B cell (primary cell): ENCODE data around the gene RCC2. TPM values are rescaled to one million over a fixed set of nuclear protein-coding genes. Genes with fewer than 3 reads are reported as not detected.

ENCODE experiments used
- ATAC-seq: fragments of 200-7000 bp; cut with Tn5 transposase; one replicate; pipeline ENCODE4 v1.10.0; 2021; ENCODE audit warnings: low read depth, mild to moderate bottlenecking, moderate number of reproducible peaks, moderate library complexity
- CTCF ChIA-PET: fragments of 350-600 bp; sonication (Branson Sonifier 250); formaldehyde crosslinking; loops from one replicate; lab custom pipeline; 2021; ENCODE audit warnings: antibody characterized with exemption, inconsistent platforms; lab: Charles Lee
- POLR2A ChIA-PET: fragments of 350-600 bp; sonication (Branson Sonifier 250); formaldehyde crosslinking; loops from one replicate; lab custom pipeline; 2021; ENCODE audit warnings: antibody characterized with exemption; lab: Charles Lee
- DNase-seq: peaks from one replicate; pipeline ENCODE4 v3.0.0; 2013
- H2AFZ ChIP-seq: 2 replicates; pipeline ENCODE4 v1.6.1; 2012; ENCODE audit warnings: mild to moderate bottlenecking, low read depth, low read length; ENCODE audit not compliant: insufficient read depth, poor library complexity, severe bottlenecking
- H3K27ac ChIP-seq, 2 donors: 1 replicate in 1 of 2; 2 replicates in 1 of 2; pipeline ENCODE4 v1.5.1; 2012 to 2013; ENCODE audit warnings: low read length in 2 of 2, mild to moderate bottlenecking in 2 of 2, moderate library complexity in 1 of 2
- H3K27me3 ChIP-seq, 4 experiments: fragments of 200-600 bp in 1 of 4; sonication (generic) in 1 of 4; replicated peaks in 1 of 4; 1 replicate in 2 of 4; 2 replicates in 2 of 4; pipeline versions ENCODE4 v1.6.1 to v1.7.0; 2013 to 2016; ENCODE audit warnings: low read length in 3 of 4, mild to moderate bottlenecking in 2 of 4, mixed read lengths in 1 of 4, moderate library complexity in 1 of 4; ENCODE audit not compliant: insufficient read depth in 4 of 4, control insufficient read depth in 3 of 4; ENCODE audit errors: control extremely low read depth in 1 of 4
- H3K36me3 ChIP-seq, 2 experiments: replicated peaks in 1 of 2; 1 replicate in 1 of 2; 2 replicates in 1 of 2; pipeline versions ENCODE4 v1.6.1 to v1.7.1; 2013; ENCODE audit warnings: low read length in 1 of 2; ENCODE audit not compliant: insufficient read depth in 2 of 2, control insufficient read depth in 1 of 2; ENCODE audit errors: control extremely low read depth in 1 of 2, extremely low read depth in 1 of 2
- H3K4me1 ChIP-seq, 2 donors: fragments of 200-600 bp in 1 of 2; sonication (generic) in 1 of 2; 1 replicate in 1 of 2; 2 replicates in 1 of 2; pipeline versions ENCODE4 v1.5.1 to v1.6.1; 2013 to 2017; ENCODE audit warnings: low read length in 2 of 2; ENCODE audit not compliant: control insufficient read depth in 2 of 2, insufficient read depth in 2 of 2
- H3K4me2 ChIP-seq: replicated peaks from 2 replicates; pipeline ENCODE3; 2012; ENCODE audit warnings: mild to moderate bottlenecking, low read depth, low read length; ENCODE audit not compliant: poor library complexity, severe bottlenecking
- H3K4me3 ChIP-seq, 5 experiments: fragments of 200-600 bp in 1 of 5; sonication (generic) in 1 of 5; 1 replicate in 3 of 5; 2 replicates in 2 of 5; pipeline versions ENCODE4 v1.5.1 to v1.7.0; 2011 to 2016; ENCODE audit warnings: low read length in 4 of 5, mild to moderate bottlenecking in 4 of 5, low read depth in 2 of 5, control low read depth in 1 of 5, moderate library complexity in 1 of 5; ENCODE audit not compliant: insufficient read depth in 1 of 5; ENCODE audit errors: control extremely low read depth in 1 of 5, extremely low read depth in 1 of 5
- H3K79me2 ChIP-seq: fragments of 200-600 bp; sonication (generic); one replicate; pipeline ENCODE4 v1.6.0; 2016; ENCODE audit warnings: low read length; ENCODE audit not compliant: control insufficient read depth, insufficient read depth
- H3K9ac ChIP-seq: fragments of 200-600 bp; sonication (generic); 2 replicates; pipeline ENCODE4 v1.6.1; 2017; ENCODE audit warnings: mild to moderate bottlenecking, low read length, moderate library complexity
- H3K9me3 ChIP-seq, 3 donors: one replicate each; pipeline versions ENCODE4 v1.6.1 to v1.7.1; 2013; ENCODE audit warnings: low read length in 2 of 3; ENCODE audit not compliant: control insufficient read depth in 2 of 3, insufficient read depth in 1 of 3; ENCODE audit errors: control extremely low read depth in 1 of 3
- H4K20me1 ChIP-seq: 2 replicates; pipeline ENCODE4 v1.6.0; 2012; ENCODE audit warnings: mild to moderate bottlenecking, low read length; ENCODE audit not compliant: insufficient read depth, control insufficient read depth, poor library complexity, severe bottlenecking
- H3K27ac Mint-ChIP-seq: one replicate; pipeline ENCODE4 v1.8.0; 2021; ENCODE audit warnings: mixed read lengths
- H3K27me3 Mint-ChIP-seq: one replicate; pipeline ENCODE4 v1.8.0; 2021; ENCODE audit warnings: mixed read lengths
- H3K4me1 Mint-ChIP-seq: one replicate; pipeline ENCODE4 v1.8.0; 2021; ENCODE audit warnings: mixed read lengths
- H3K4me3 Mint-ChIP-seq: one replicate; pipeline ENCODE4 v1.8.0; 2021; ENCODE audit warnings: mixed read lengths
- H3K9me3 Mint-ChIP-seq: one replicate; pipeline ENCODE4 v1.8.0; 2022; ENCODE audit warnings: mixed read lengths; ENCODE audit not compliant: insufficient read depth
- CTCF ChIP-seq: fragments of 200-600 bp; IDR thresholded peaks from one replicate; pipeline ENCODE4 v1.8.0; 2022; ENCODE audit warnings: antibody characterized with exemption, mild to moderate bottlenecking
- EZH2 ChIP-seq: IDR thresholded peaks from 2 replicates; pipeline ENCODE4 v1.6.1; 2012; ENCODE audit warnings: borderline replicate concordance, low read depth, mild to moderate bottlenecking, moderate library complexity, low read length; ENCODE audit not compliant: insufficient read depth, poor library complexity, severe bottlenecking
- WGBS: methylation state at CpG from one replicate; pipeline ENCODE4 v1.1.5; 2013; ENCODE audit warnings: missing lambda C conversion rate; ENCODE audit not compliant: insufficient coverage; 5-methylcytosine and 5-hydroxymethylcytosine counted together
- intact Hi-C: fragments of 100-400 bp; cut with micrococcal nuclease; formaldehyde crosslinking; loops from one replicate; pipeline ENCODE4 v1.10.0; 2022
- polyA plus RNA-seq: library from polyadenylated mRNA; depleted of rRNA; stranded (reverse); fragments of >200 nt; gene quantifications from 2 replicates; pipeline ENCODE4 v1.2.3, GENCODE V29; 2012
- total RNA-seq, 2 donors: library from RNA; stranded (reverse); fragments of 120-200 nt in 1 of 2; gene quantifications; 1 replicate in 1 of 2; 2 replicates in 1 of 2; pipeline versions ENCODE4 v1.2.3 to v1.2.4, GENCODE V29; 2013 to 2022

Gene RCC2
- total and polyA plus RNA-seq, 2 donors (not counting 1 experiment from before 2014, with no cell fraction given), result 48.9 to 76.9 TPM

- H3K4me1 ChIP-seq, result peaks cover 3 to 6% of the 10 kb centered on the region in 2 donors
- TF ChIP-seq CTCF (no peak), EZH2 (no peak)
- WGBS, result 83% methylated on average over 4 of the region's 7 CpGs
- Mint-ChIP-seq H3K27me3 (peaks cover 10% of the 10 kb centered on the region), H3K27ac (no peak overlapping the region), H3K4me1 (peaks cover 10% of the 10 kb centered on the region), H3K4me3 (no peak overlapping the region), H3K9me3 (no peaks in the 10 kb centered on the region)
- ChIA-PET CTCF (interaction anchor here (0.6 kb wide), 1 partner anchor 229 kb away, joined by 3 read pairs; no protein-coding TSS in a partner anchor), POLR2A (no interaction called here)
- no peak for DNase-seq
- intact Hi-C loops, result no loop called here
- H3K9me3 ChIP-seq, result no peaks in the 10 kb centered on the region
- no peaks in the 10 kb centered on the region for H3K79me2 ChIP-seq
- no peak overlapping the region for H3K27ac ChIP-seq
- H3K4me2 ChIP-seq, result no peak overlapping the region
- no peaks in the 10 kb centered on the region for H4K20me1 ChIP-seq
- H3K9ac ChIP-seq, result no peak overlapping the region
- no peak for ATAC-seq
- H3K4me3 ChIP-seq, result no peak overlapping the region
- H2AFZ ChIP-seq, result no peak overlapping the region
- H3K27me3 ChIP-seq, result no peaks in the 10 kb centered on the region
- no peaks in the 10 kb centered on the region for H3K36me3 ChIP-seq
Measured at GRCh38 chr1:17451731-17452130, 12.3 kb upstream of the RCC2 start.

GRCh38 chr1:17447501-17447992 is 8.1 kb upstream of the RCC2 start:
- WGBS, result 96% methylated on average over 12 of the region's 12 CpGs
- H3K79me2 ChIP-seq, result no peaks in the 10 kb centered on the region
- H3K36me3 ChIP-seq, result no peaks in the 10 kb centered on the region
- POLR2A ChIA-PET, result no interaction called here
- no peaks in the 10 kb centered on the region for H4K20me1 ChIP-seq
- Mint-ChIP-seq H3K27ac (no peak overlapping the region), H3K4me3 (no peak overlapping the region), H3K27me3 (peaks cover 13% of the 10 kb centered on the region), H3K4me1 (peaks cover 6% of the 10 kb centered on the region), H3K9me3 (no peaks in the 10 kb centered on the region)
- no peak overlapping the region for H2AFZ ChIP-seq
- H3K4me1 ChIP-seq, result peaks cover 0 to 2% of the 10 kb centered on the region in 2 donors
- TF ChIP-seq CTCF (no peak), EZH2 (no peak)
- H3K4me2 ChIP-seq, result no peak overlapping the region
- H3K27ac ChIP-seq, result no peak overlapping the region
- no peaks in the 10 kb centered on the region for H3K9me3 ChIP-seq
- intact Hi-C loops, result no loop called here
- no peak for ATAC-seq
- peaks cover 0 to 4% (median 1%) of the 10 kb centered on the region in 4 experiments for H3K27me3 ChIP-seq
- no peak overlapping the region for H3K4me3 ChIP-seq
- CTCF ChIA-PET, result no interaction called here
- DNase-seq, result no peak
- H3K9ac ChIP-seq, result no peak overlapping the region
